Renal cortex interstitium (tissue), 3 donors: ENCODE measurements around the gene MAT2B. TPM values are rescaled to one million over a fixed set of nuclear protein-coding genes. Genes with fewer than 3 reads are reported as not detected.

Experiments used
- polyA plus RNA-seq, 3 donors: library from polyadenylated mRNA; unstranded; fragments of 120-200 nt; gene quantifications; one replicate each; pipeline ENCODE4 v1.2.1, GENCODE V29; 2013; ENCODE audit not compliant: insufficient read length in 3 of 3

Gene MAT2B
- polyA plus RNA-seq, 3 donors, result 102 to 118 (median 104) TPM

Other genes with a start within 250 kb of the MAT2B start
- 100 to 1,000 TPM; 178 to 247 (median 199) TPM for gene CCNG1, start 68.0 kb upstream of the MAT2B start, polyA plus RNA-seq
- 10 to 100 TPM; 49.9 to 60.8 (median 56.0) TPM for gene NUDCD2, start 45.5 kb upstream of the MAT2B start, polyA plus RNA-seq
- gene HMMR, start 45.0 kb upstream of the MAT2B start, polyA plus RNA-seq, result 10 to 100 TPM; 18.3 to 25.9 (median 22.6) TPM